Sigmoid colon (tissue), 7 donors: ENCODE measurements around the gene OR7G2. TPM values are rescaled to one million over a fixed set of nuclear protein-coding genes. Genes with fewer than 3 reads are reported as not detected.

Experiments
- DNase-seq: peaks from one replicate; pipeline ENCODE4 v3.0.0-alpha.2; 2019
- H3K27ac ChIP-seq, 4 donors: fragments of 200-600 bp; sonication (generic); one replicate each; pipeline ENCODE4 v1.5.1; 2016 to 2019; ENCODE audit warnings: mild to moderate bottlenecking in 1 of 4
- H3K27me3 ChIP-seq, 3 donors: fragments of 200-600 bp; sonication (generic); one replicate each; pipeline ENCODE4 v1.5.1; 2019; ENCODE audit warnings: mild to moderate bottlenecking in 1 of 3
- H3K36me3 ChIP-seq, 4 donors: fragments of 200-600 bp; sonication (generic); one replicate each; pipeline ENCODE4 v1.5.1; 2016 to 2019
- H3K4me1 ChIP-seq, 4 donors: fragments of 200-600 bp; sonication (generic); one replicate each; pipeline ENCODE4 v1.5.1; 2017 to 2019
- H3K4me3 ChIP-seq, 4 donors: fragments of 200-600 bp; sonication (generic); one replicate each; pipeline ENCODE4 v1.5.1; 2017 to 2019; ENCODE audit warnings: mild to moderate bottlenecking in 2 of 4, moderate library complexity in 1 of 4
- H3K9me3 ChIP-seq, 4 donors: fragments of 200-600 bp in 3 of 4; sonication (generic) in 3 of 4; one replicate each; pipeline versions ENCODE4 v1.5.1 to v1.6.1; 2013 to 2019
- EP300 ChIP-seq, 4 donors: sonication (generic); formaldehyde crosslinking; IDR thresholded peaks; one replicate each; pipeline ENCODE4 v1.6.1; 2017; ENCODE audit warnings: antibody characterized with exemption in 4 of 4
- POLR2A ChIP-seq, 2 donors: fragments of 450-650 bp; IDR thresholded peaks; one replicate each; pipeline ENCODE4 v1.6.1; 2016; ENCODE audit warnings: antibody characterized with exemption in 2 of 2, mild to moderate bottlenecking in 2 of 2, moderate library complexity in 2 of 2
- POLR2AphosphoS5 ChIP-seq, 4 donors: sonication (generic); formaldehyde crosslinking; IDR thresholded peaks; one replicate each; pipeline ENCODE4 v1.6.1; 2017; ENCODE audit warnings: antibody characterized with exemption in 4 of 4
- WGBS, 2 donors: extraction: QIAGEN DNeasy Blood & Tissue Kit; methylation state at CpG; one replicate each; pipeline ENCODE4 v1.1.7; 2013; 5-methylcytosine and 5-hydroxymethylcytosine counted together
- intact Hi-C: fragments of 100-400 bp; cut with DNase I; formaldehyde crosslinking; loops from one replicate; pipeline ENCODE4 v1.15.1; 2023
- polyA plus RNA-seq, 3 donors: library from polyadenylated mRNA; stranded (reverse); fragments of 200-250 nt; gene quantifications; one replicate each; pipeline ENCODE4 v1.2.3, GENCODE V29; 2013
- total RNA-seq, 4 donors: library from RNA; depleted of rRNA; stranded (reverse); fragments of >200 nt; gene quantifications; one replicate each; pipeline ENCODE4 v1.1.0, GENCODE V29; 2016
- TF ChIP-seq, protein P1 (sequence below), 4 experiments: fragments of 450-650 bp in 3 of 4; fragments of 200-600 bp in 1 of 4; IDR thresholded peaks; one replicate each; pipeline ENCODE4 v1.5.1; 2016 to 2019; ENCODE audit warnings: antibody characterized with exemption in 4 of 4, mild to moderate bottlenecking in 3 of 4, moderate library complexity in 2 of 4
- donor health status: healthy with polysubstance abuse.
- donor health status: Bipolar disorder and iron deficiency.
- donor health status: healthy.

OR7G2 gene
- total and polyA plus RNA-seq, 7 donors, result not detected

DNA sequence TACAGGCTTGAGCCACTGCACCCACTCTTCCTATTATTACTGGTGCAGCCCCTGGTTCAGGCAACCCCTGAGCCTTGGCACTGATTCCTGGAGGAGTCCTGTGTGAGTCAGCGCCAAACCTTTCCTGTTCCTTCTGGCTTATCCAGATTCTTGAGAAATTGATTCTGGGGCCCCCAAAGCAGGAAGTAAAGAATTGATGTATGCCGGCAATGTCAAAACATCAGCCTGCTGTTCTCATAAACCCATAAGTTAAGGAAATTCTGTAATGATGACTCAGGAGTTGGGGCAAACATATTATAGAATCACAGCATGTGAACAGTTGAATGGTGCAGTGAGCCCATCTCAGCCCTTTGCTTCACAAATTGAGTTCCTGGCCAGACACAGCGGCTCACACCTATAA, 20.9 kb upstream of the OR7G2 start:
- DNase-seq, result no peak
- H3K9me3 ChIP-seq, result no peaks in the 10 kb centered on the region
- no peaks in the 10 kb centered on the region for H3K36me3 ChIP-seq
- WGBS, 2 donors, result 59 to 66% methylated on average over 3 of the region's 3 CpGs
- H3K4me1 ChIP-seq, result no peaks in the 10 kb centered on the region
- H3K27ac ChIP-seq, result no peak overlapping the region
- intact Hi-C loops, result no loop called here
- peaks cover 0 to 22% (median 0%) of the 10 kb centered on the region in 3 donors for H3K27me3 ChIP-seq
- no peak overlapping the region for H3K4me3 ChIP-seq
- TF ChIP-seq, protein P1, sequence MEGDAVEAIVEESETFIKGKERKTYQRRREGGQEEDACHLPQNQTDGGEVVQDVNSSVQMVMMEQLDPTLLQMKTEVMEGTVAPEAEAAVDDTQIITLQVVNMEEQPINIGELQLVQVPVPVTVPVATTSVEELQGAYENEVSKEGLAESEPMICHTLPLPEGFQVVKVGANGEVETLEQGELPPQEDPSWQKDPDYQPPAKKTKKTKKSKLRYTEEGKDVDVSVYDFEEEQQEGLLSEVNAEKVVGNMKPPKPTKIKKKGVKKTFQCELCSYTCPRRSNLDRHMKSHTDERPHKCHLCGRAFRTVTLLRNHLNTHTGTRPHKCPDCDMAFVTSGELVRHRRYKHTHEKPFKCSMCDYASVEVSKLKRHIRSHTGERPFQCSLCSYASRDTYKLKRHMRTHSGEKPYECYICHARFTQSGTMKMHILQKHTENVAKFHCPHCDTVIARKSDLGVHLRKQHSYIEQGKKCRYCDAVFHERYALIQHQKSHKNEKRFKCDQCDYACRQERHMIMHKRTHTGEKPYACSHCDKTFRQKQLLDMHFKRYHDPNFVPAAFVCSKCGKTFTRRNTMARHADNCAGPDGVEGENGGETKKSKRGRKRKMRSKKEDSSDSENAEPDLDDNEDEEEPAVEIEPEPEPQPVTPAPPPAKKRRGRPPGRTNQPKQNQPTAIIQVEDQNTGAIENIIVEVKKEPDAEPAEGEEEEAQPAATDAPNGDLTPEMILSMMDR (IDR thresholded peaks at IDR 0.05), result no peak
- TF ChIP-seq POLR2AphosphoS5 (IDR thresholded peaks at IDR 0.05) (no peak), EP300 (IDR thresholded peaks at IDR 0.05) (no peak), POLR2A (IDR thresholded peaks at IDR 0.05) (no peak)

DNA sequence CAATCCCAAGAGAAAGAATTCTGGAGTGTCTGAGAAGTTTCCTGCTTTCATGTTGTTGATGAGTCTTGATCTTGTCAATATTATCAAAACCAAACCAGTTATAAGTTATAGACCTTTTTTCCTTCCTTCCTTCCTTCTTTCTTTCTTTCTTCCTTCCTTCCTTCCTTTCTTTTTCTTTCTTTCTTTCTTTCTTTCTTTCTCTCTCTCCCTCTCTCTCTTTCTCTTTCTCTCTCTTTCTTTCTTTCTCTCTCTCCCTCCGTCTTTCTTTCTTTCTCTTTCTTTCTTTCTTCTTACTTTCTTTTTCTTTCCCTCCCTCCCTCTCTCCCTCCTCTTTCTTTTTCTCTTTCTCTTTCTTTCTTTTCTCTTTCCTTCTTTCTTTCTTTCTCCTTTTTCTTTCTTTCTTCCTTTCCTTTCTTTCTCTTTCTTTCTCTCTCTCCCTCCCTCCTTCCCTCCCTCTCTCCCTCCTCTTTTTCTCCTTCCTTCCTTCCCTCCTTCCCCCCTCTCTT, 19.7 kb upstream of the OR7G2 start, which contains the start of gene OR7G3:
TSS of gene OR7G3 (minus strand) at position 51 of the 506 bp plus-strand sequence. CDS start at position 51, 0 bp downstream.
- H3K27me3 ChIP-seq, result peaks cover 0 to 22% (median 0%) of the 10 kb centered on the region in 3 donors
- 76 to 81% methylated on average over 1 of the region's 1 CpG for WGBS, 2 donors
- H3K9me3 ChIP-seq, result no peaks in the 10 kb centered on the region
- no peaks in the 10 kb centered on the region for H3K4me1 ChIP-seq
- DNase-seq, result no peak
- no peaks in the 10 kb centered on the region for H3K36me3 ChIP-seq
- intact Hi-C loops, result no loop called here
- no peak for TF ChIP-seq POLR2A (IDR thresholded peaks at IDR 0.05)
- TF ChIP-seq, protein P1 (IDR thresholded peaks at IDR 0.05), result no peak
- no peak for TF ChIP-seq POLR2AphosphoS5 (IDR thresholded peaks at IDR 0.05)
- no peak for TF ChIP-seq EP300 (IDR thresholded peaks at IDR 0.05)
- no peak within 1 kb of the TSS for H3K27ac ChIP-seq
- no peak within 1 kb of the TSS for H3K4me3 ChIP-seq

DNA sequence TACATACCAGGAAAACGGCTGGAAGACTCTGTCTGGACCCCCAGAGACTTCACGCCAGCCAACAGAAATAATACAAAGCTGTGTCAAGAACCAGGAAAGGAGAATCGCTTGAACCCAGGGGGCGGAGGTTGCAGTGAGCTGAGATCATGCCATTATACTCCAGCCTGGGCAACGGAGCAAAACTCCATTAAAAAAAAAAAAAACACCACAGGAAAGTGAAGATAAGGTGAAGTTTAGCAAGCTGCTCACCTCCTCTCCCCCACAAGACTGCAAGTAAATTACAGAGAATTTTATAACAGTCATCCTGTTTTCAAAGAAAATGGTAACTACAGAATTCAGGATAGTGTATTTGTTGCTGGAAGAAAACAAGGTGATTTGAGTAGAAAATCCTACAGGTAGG, 9.3 kb upstream of the OR7G2 start:
- DNase-seq, result no peak
- Histone ChIP-seq H3K27me3 (peaks cover 0 to 12% (median 0%) of the 10 kb centered on the region in 3 donors), H3K4me1 (no peaks in the 10 kb centered on the region), H3K4me3 (no peak overlapping the region), H3K36me3 (no peaks in the 10 kb centered on the region), H3K27ac (no peak overlapping the region), H3K9me3 (no peaks in the 10 kb centered on the region)
- 56 to 62% methylated on average over 5 of the region's 5 CpGs for WGBS, 2 donors
- intact Hi-C loops, result no loop called here
- TF ChIP-seq, protein P1 (IDR thresholded peaks at IDR 0.05), result no peak
- no peak for TF ChIP-seq EP300 (IDR thresholded peaks at IDR 0.05)
- TF ChIP-seq POLR2A (IDR thresholded peaks at IDR 0.05), result no peak
- no peak for TF ChIP-seq POLR2AphosphoS5 (IDR thresholded peaks at IDR 0.05)

DNA sequence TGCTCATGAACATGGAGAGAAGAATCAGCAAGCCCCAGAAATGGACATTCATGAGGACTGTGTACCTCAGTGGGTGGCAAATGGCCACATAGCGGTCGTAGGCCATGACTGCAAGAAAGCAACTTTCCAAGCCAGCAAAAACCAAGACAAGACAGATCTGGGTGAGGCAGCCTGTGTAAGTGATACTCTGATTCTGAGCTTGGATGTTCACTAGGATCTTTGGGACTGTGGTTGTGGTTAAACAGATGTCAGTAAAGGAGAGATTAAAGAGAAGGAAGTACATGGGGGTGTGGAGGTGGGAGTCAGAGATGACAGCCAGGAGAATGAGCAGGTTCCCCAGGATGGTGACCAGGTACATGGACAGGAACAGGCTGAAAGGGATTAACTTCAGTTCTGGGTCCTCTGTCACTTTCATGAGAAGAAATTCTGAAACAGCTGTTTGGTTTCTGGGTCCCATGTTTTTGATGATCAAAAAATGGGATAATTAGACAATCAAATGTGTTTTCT, 8.1 kb upstream of the OR7G2 start, which contains the start of gene OR7G1:
TSS of gene OR7G1 (minus strand) at position 457 of the 507 bp plus-strand sequence. CDS start at position 457, 0 bp downstream.
- H3K4me1 ChIP-seq, result no peaks in the 10 kb centered on the region
- H3K9me3 ChIP-seq, result no peaks in the 10 kb centered on the region
- H3K4me3 ChIP-seq, result no peak within 1 kb of the TSS
- no peak for DNase-seq
- peaks cover 0 to 12% (median 0%) of the 10 kb centered on the region in 3 donors for H3K27me3 ChIP-seq
- no peak within 1 kb of the TSS for H3K27ac ChIP-seq
- 83 to 91% methylated on average over 2 of the region's 2 CpGs for WGBS, 2 donors
- no peaks in the 10 kb centered on the region for H3K36me3 ChIP-seq
- TF ChIP-seq, protein P1 (IDR thresholded peaks at IDR 0.05), result no peak
- TF ChIP-seq EP300 (IDR thresholded peaks at IDR 0.05), result no peak
- no peak for TF ChIP-seq POLR2A (IDR thresholded peaks at IDR 0.05)
- no peak for TF ChIP-seq POLR2AphosphoS5 (IDR thresholded peaks at IDR 0.05)
- intact Hi-C loops, result no loop called here
